ENCODE data around the gene CD163.

DNA sequence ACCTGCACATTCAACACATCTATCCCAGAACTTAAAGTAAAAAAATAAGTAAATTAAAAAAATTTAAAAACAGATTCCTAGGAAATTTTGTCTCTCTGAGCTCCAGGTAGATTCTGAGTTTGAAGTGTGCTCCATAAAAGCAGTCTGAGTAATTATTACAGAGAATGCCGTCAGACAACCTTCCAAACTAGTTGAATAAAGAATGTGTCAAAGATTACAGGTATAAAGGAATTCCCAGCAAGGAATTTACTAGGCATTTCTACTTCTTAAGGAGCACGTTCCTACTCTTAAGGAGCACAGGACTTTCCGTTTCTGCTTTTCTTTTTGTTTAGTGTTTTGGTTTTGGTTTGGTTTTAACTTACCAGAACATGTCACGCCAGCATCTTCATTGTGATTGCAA is 7.1 kb downstream of the CD163 start:
- TF ChIP-seq, protein P1, sequence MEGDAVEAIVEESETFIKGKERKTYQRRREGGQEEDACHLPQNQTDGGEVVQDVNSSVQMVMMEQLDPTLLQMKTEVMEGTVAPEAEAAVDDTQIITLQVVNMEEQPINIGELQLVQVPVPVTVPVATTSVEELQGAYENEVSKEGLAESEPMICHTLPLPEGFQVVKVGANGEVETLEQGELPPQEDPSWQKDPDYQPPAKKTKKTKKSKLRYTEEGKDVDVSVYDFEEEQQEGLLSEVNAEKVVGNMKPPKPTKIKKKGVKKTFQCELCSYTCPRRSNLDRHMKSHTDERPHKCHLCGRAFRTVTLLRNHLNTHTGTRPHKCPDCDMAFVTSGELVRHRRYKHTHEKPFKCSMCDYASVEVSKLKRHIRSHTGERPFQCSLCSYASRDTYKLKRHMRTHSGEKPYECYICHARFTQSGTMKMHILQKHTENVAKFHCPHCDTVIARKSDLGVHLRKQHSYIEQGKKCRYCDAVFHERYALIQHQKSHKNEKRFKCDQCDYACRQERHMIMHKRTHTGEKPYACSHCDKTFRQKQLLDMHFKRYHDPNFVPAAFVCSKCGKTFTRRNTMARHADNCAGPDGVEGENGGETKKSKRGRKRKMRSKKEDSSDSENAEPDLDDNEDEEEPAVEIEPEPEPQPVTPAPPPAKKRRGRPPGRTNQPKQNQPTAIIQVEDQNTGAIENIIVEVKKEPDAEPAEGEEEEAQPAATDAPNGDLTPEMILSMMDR (IDR thresholded peaks at IDR 0.05), result no peak
- TF ChIP-seq SIN3A (IDR thresholded peaks at IDR 0.05; ENCODE audit: borderline replicate concordance, insufficient read depth, low read depth, low read length) (no peak), POLR2AphosphoS5 (IDR thresholded peaks at IDR 0.05; ENCODE audit: low read depth, low read length) (no peak)

Data from Panc1 (cell line).